ENCODE data around the gene CNOT6.

DNA sequence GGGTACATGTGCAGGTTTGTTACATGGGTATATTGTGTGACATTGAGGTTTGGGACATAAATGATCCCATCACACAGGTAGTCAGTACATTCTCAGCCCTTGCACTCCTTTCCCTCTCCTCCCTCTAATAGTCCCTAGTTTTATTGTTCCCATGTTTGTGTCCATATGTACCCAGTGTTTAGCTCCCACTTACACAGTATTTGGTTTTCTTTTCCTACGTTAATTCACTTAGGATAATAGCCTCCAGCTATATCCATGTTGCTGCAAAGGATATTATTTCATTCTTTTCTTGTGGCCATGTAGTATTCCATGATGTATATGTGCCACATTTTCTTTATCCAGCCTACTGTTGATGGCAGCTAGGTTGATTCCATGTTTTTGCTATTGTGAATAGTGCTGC is 27.4 kb downstream of the CNOT6 start:
- no peak for TF ChIP-seq ATF3 (IDR thresholded peaks at IDR 0.05)
- TF ChIP-seq, protein P1, sequence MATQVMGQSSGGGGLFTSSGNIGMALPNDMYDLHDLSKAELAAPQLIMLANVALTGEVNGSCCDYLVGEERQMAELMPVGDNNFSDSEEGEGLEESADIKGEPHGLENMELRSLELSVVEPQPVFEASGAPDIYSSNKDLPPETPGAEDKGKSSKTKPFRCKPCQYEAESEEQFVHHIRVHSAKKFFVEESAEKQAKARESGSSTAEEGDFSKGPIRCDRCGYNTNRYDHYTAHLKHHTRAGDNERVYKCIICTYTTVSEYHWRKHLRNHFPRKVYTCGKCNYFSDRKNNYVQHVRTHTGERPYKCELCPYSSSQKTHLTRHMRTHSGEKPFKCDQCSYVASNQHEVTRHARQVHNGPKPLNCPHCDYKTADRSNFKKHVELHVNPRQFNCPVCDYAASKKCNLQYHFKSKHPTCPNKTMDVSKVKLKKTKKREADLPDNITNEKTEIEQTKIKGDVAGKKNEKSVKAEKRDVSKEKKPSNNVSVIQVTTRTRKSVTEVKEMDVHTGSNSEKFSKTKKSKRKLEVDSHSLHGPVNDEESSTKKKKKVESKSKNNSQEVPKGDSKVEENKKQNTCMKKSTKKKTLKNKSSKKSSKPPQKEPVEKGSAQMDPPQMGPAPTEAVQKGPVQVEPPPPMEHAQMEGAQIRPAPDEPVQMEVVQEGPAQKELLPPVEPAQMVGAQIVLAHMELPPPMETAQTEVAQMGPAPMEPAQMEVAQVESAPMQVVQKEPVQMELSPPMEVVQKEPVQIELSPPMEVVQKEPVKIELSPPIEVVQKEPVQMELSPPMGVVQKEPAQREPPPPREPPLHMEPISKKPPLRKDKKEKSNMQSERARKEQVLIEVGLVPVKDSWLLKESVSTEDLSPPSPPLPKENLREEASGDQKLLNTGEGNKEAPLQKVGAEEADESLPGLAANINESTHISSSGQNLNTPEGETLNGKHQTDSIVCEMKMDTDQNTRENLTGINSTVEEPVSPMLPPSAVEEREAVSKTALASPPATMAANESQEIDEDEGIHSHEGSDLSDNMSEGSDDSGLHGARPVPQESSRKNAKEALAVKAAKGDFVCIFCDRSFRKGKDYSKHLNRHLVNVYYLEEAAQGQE (IDR thresholded peaks at IDR 0.05), result no peak
- TF ChIP-seq, protein P2, sequence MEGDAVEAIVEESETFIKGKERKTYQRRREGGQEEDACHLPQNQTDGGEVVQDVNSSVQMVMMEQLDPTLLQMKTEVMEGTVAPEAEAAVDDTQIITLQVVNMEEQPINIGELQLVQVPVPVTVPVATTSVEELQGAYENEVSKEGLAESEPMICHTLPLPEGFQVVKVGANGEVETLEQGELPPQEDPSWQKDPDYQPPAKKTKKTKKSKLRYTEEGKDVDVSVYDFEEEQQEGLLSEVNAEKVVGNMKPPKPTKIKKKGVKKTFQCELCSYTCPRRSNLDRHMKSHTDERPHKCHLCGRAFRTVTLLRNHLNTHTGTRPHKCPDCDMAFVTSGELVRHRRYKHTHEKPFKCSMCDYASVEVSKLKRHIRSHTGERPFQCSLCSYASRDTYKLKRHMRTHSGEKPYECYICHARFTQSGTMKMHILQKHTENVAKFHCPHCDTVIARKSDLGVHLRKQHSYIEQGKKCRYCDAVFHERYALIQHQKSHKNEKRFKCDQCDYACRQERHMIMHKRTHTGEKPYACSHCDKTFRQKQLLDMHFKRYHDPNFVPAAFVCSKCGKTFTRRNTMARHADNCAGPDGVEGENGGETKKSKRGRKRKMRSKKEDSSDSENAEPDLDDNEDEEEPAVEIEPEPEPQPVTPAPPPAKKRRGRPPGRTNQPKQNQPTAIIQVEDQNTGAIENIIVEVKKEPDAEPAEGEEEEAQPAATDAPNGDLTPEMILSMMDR (IDR thresholded peaks at IDR 0.05; ENCODE audit: low read depth, low read length, missing input control), result no peak
- TF ChIP-seq JUND (IDR thresholded peaks at IDR 0.05), result no peak
- no peak for TF ChIP-seq FOXA2 (IDR thresholded peaks at IDR 0.05)
- TF ChIP-seq SP1 (IDR thresholded peaks at IDR 0.05), result no peak
